RWPE2 (cell line): ENCODE results near the gene C5orf22.

Experiments used
- ATAC-seq: fragments of 200-7000 bp; cut with Tn5 transposase; 3 replicates; pipeline ENCODE4 v1.9.1; 2021; ENCODE audit warnings: low read depth
- DNase-seq: peaks from one replicate; pipeline ENCODE4 v3.0.0-alpha.2; 2020; ENCODE audit warnings: low spot score
- H3K27ac ChIP-seq: fragments of 450-650 bp; 2 replicates; pipeline ENCODE4 v1.5.1; 2017; ENCODE audit warnings: mild to moderate bottlenecking; ENCODE audit not compliant: poor library complexity, severe bottlenecking
- H3K27me3 ChIP-seq: fragments of 250-450 bp; sonication (Bioruptor Pico); 2 replicates; pipeline ENCODE4 v1.5.1; 2021; ENCODE audit warnings: mild to moderate bottlenecking, moderate library complexity; ENCODE audit not compliant: insufficient read depth, poor library complexity, severe bottlenecking
- H3K36me3 ChIP-seq: fragments of 250-450 bp; sonication (Bioruptor Pico); 2 replicates; pipeline ENCODE4 v1.5.1; 2020; ENCODE audit warnings: low read depth, mild to moderate bottlenecking, moderate library complexity
- H3K4me1 ChIP-seq: fragments of 250-450 bp; sonication (Bioruptor Pico); 2 replicates; pipeline ENCODE4 v1.5.1; 2021; ENCODE audit warnings: mild to moderate bottlenecking, moderate library complexity; ENCODE audit not compliant: insufficient read depth, poor library complexity, severe bottlenecking
- H3K4me3 ChIP-seq: fragments of 250-450 bp; sonication (Bioruptor Pico); 2 replicates; pipeline ENCODE4 v1.5.1; 2021; ENCODE audit warnings: mild to moderate bottlenecking, moderate library complexity; ENCODE audit not compliant: severe bottlenecking
- H3K9me3 ChIP-seq: fragments of 250-450 bp; sonication (Bioruptor Pico); 2 replicates; pipeline ENCODE4 v1.5.1; 2021; ENCODE audit warnings: mild to moderate bottlenecking, moderate library complexity; ENCODE audit not compliant: severe bottlenecking
- CTCF ChIP-seq: fragments of 450-650 bp; IDR thresholded peaks from one replicate; pipeline ENCODE4 v1.5.1; 2017; ENCODE audit warnings: mild to moderate bottlenecking, moderate library complexity; ENCODE audit not compliant: poor library complexity, severe bottlenecking

C5orf22 gene

DNA sequence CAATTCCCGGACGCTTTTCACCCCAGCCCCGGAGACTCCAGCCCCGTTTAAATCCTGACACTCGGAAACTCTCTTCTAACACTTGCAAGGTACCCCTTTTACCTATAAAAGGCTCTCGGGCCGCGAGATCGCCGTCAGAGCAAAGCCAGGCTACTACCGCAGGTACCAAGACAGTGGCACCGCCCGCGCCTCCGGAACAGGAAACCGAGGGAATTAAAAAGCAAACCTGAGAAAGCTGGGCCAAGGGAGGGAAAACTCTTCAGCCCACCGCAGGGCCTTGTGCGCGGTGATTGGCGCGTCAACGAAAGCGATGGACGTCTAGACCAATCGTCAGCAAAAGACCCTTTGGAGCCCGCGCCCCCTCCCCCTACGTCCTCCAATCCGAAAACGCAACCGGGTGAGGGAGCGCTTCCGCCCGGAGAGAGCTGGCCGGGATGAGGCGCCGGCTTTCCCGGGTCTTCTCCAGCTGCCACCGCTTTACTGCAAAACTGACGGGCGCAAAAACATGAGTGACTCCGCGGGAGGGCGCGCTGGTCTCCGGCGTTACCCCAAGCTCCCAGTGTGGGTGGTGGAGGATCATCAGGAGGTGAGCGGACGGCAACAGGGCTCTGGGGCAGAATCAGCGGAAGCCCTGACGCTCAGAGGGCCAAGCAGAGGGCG lies at the start of gene C5orf22, which contains the start of gene DROSHA:
TSS of gene C5orf22 (plus strand) at position 414 of the 660 bp plus-strand sequence. CDS start at position 506, 92 bp downstream.
TSS of gene DROSHA (minus strand) at position 206 of the 660 bp plus-strand sequence. CDS start 3,034 bp downstream, outside the sequence.
- H3K9me3 ChIP-seq = no peaks in the 10 kb centered on the region
- peak within 1 kb of the TSS; percentile 65 for H3K27ac ChIP-seq
- H3K4me3 ChIP-seq = peak within 1 kb of the TSS; percentile 59
- peak; percentile 28 for TF ChIP-seq CTCF
- ATAC-seq (peak; percentile 97), DNase-seq (peak; percentile 98)
- peaks cover 72% of the 10 kb centered on the region for H3K36me3 ChIP-seq
- peaks cover 9% of the 10 kb centered on the region for H3K4me1 ChIP-seq
- H3K27me3 ChIP-seq = no peaks in the 10 kb centered on the region

DNA sequence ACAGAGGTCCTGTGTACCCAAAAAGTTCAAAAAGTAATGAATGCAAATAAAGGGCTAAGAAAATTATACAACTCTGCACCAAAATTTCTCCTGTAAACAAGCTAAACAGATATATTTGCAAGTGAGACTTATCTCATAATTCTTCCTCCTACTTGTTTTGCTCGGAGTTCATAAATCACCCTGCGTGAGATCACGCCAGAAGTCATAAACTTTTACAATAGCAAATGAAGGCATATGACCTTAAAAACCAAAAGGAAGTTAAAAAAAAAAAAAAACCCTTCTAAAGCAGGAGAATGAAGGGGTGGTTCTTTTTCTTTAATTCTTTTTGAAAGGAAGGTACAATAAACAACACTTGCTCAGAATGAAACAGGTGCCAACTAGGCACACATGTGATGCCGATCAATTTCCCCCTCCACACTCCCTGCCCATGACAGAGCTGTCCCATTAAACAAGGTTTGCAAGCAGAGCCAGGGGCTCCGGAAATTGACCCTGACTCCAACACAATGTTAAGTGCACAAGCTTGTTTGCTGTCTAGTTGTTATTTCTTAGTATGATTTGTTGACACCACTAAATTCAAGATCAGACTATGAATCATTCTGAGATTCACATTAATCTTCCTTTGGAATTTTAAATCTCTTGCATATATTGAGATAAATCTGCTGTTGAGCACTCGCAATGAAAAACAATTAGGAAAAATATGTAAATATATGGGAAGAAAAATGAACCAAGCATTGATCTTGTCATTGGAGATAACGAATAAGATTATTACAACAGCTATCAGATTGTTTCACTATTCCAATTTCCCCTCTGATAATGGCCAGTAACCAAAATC lies 46.5 kb upstream of the C5orf22 start:
- no peak for ATAC-seq
- Histone ChIP-seq H3K4me3 (no peak overlapping the region), H3K27ac (no peak overlapping the region), H3K27me3 (no peaks in the 10 kb centered on the region), H3K4me1 (no peaks in the 10 kb centered on the region), H3K9me3 (no peaks in the 10 kb centered on the region), H3K36me3 (peaks cover 67% of the 10 kb centered on the region)
- no peak for DNase-seq
- TF ChIP-seq CTCF = no peak

GRCh38 chr5:31486441-31486840 lies 45.7 kb upstream of the C5orf22 start:
- no peaks in the 10 kb centered on the region for H3K9me3 ChIP-seq
- no peak overlapping the region for H3K27ac ChIP-seq
- H3K27me3 ChIP-seq = no peaks in the 10 kb centered on the region
- peaks cover 69% of the 10 kb centered on the region for H3K36me3 ChIP-seq
- no peak for DNase-seq
- no peak for TF ChIP-seq CTCF
- H3K4me3 ChIP-seq = no peak overlapping the region
- no peak for ATAC-seq
- no peaks in the 10 kb centered on the region for H3K4me1 ChIP-seq

DNA sequence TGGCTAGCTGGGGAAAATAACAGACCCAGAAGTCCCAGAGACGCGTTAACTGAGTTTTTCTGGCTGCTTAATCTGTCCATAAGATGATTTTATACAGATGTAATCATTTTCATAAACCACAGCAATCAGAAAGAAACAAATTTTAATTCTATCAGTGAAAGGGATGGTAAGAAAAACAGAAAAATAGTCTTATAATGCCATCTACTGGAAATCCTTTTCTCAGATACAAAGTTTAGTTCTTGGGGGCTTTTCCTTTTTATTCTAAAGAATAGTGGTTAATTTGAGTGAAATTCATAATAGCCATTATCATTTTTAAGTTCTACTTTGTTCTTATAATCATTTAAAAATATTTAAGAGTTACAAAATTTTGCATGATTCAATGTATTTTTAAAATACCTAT lies 44.6 kb upstream of the C5orf22 start:
- DNase-seq = no peak
- Histone ChIP-seq H3K27ac (no peak overlapping the region), H3K27me3 (no peaks in the 10 kb centered on the region), H3K36me3 (peaks cover 76% of the 10 kb centered on the region), H3K9me3 (no peaks in the 10 kb centered on the region), H3K4me3 (no peak overlapping the region), H3K4me1 (no peaks in the 10 kb centered on the region)
- no peak for ATAC-seq
- no peak for TF ChIP-seq CTCF
